NCI-H1105 treated with DMSO at 0.1 percent for 48 hours (cell line): Measurements from ENCODE around the gene GPX4.
A peak's percentile ranks its signal among the peaks of the same experiment; 100 is the strongest.

ENCODE experiments used
- DNase-seq: peaks from one replicate; lab custom pipeline; 2025; lab: John Stamatoyannopoulos, UW

Gene GPX4

DNA sequence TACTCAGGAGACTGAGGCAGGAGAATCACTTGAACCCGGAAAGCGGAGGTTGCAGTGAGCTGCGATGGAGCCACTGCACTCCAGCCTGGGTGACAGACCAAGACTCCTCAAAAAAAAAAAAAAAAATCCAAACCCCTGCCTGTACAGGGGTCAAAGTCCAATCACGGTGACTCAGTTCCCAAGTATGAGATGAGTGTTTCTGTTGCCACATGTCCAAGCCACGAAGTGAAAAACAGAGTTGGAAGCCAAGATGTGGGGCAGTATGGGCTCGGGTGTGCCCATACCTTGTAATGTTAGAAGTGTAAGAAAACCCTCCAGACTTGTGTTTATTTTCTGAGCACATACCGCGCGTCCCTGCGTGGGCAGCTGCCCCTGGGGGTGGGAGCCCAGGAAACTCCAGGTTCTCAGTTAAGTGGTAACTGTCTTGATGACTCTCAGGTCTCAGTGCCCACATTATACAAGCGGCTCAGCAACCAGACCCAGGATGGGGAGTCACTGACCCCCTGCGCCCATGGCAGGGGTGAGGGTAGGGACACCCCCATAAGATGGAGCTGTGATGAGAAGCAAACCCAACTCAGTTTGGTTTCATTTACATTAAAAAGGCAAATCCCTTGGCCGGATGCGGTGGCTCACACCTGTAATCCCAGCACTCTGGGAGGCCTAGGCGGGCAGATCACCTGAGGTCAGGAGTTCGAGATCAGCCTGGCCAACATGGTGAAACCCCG lies 1.2 kb upstream of the GPX4 start:
- no peak for DNase-seq

DNA sequence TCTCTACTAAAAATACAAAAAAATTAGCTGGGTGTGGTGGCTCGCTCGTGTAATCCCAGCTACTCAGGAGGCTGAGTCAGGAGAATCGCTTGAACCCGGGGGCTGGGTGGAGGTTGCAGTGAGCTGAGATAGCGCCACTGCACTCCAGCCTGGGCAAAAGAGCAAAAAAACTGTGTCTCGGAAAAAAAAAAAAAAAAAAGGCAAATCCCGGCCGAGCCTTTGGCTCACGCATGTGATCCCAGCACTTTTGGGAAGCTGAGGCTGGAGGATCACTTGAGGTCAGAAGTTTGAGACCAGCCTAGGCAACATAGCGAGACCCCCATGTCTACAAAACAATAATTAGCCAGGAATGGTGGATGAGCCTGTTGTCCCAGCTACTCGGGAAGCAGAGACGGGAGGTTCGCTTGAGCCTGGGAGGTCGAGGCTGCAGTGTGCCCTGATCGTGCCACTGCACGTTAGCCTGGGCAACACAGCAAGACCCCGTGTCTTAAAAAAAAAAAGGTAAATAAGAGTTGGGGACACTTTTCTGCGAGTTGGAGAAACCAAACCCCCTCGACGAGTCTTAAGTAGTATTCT lies 574 bp upstream of the GPX4 start:
- DNase-seq = no peak

DNA sequence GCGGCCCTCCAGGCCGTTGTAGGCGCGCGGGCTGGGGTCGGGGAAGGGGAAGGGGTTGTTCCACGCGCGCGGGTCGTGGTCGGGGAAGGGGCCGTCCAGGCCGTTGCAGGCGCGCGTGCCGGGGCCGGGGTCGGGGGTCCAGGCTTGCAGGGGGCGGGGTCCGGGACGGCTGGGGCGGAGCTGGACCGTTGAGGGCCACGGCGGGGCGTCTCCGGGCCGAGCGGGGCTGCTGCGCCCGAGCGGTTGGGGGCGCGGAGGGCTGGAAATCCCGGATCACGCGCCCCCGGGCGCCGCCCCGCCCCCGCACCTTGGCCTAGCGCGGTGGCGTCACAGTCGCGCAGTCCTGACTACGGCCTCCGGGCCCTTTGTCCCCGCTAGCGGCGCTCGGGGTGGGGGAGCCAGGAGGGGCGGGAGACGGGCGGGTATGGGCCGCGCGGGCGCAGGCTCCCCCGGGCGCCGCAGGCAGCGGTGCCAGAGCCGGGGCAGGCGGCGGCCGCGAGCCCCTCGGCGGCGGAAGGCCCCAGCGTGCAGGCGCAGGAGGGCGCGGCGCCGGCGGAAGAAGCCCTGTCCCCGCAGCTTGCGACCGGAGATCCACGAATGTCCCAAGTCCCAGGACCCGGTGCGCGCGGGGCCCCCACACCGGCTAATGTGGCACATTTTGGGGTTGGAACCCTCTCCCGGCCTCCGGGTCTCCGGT lies 665 bp downstream of the GPX4 start:
- DNase-seq = peak; percentile 48

DNA sequence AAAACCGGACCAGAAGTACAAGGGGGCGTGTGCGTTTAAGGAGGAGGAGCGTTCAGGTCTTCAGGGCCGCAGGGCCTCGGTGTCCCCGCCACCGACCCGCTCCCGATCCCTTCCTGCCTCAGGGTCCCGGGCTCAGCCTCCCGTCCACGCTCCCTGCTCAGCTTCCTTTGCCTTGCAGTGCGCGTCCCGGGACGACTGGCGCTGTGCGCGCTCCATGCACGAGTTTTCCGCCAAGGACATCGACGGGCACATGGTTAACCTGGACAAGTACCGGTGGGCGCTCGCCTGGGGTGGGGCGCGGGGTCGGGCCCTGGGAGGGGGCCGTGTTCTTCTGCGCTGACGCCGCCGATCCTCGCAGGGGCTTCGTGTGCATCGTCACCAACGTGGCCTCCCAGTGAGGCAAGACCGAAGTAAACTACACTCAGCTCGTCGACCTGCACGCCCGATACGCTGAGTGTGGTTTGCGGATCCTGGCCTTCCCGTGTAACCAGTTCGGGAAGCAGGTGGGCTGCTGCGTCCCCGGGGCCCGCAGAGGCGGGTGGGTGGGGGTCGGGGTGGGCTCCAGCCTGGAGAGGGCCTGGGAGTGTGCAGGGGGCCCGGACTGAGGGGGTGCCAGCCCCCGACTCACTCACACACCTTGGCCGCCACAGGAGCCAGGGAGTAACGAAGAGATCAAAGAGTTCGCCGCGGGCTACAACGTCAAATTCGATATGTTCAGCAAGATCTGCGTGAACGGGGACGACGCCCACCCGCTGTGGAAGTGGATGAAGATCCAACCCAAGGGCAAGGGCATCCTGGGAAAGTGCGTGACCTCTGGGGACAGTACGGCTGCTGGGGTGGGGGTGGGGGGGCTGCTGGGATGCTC lies 1.4 kb downstream of the GPX4 start:
- DNase-seq = no peak

DNA sequence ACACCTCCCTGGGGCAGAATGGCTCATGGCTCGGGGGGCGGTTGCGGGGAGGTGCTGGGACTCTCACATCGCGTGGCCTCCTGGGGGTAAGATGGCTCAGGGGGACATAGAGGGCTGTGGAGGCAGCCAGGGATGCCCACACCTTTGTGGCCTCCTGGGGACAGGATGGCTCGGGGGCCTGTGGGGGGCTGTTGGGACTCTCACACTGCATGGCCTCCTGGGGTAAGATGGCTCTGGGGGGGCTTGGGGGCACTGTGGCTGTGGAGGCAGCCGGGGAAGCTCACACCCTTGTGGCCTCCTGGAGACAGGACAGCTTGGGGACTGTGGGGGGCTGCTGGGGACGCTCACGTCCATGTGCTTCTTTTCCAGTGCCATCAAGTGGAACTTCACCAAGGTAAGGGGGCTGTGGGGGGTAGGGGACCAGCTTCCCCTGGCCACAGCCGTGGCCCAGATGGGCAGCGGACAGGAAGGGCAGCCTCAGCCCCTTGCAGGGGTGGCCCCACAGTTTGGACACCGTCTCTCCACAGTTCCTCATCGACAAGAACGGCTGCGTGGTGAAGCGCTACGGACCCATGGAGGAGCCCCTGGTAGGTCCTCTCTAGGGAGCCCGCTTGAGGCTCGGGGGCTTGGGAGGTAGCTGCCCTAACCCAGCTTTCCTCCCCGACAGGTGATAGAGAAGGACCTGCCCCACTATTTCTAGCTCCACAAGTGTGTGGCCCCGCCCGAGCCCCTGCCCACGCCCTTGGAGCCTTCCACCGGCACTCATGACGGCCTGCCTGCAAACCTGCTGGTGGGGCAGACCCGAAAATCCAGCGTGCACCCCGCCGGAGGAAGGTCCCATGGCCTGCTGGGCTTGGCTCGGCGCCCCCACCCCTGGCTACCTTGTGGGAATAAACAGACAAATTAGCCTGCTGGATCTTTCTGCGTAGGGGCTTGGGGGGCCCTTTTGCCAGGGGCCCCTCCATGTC lies 2.4 kb downstream of the GPX4 start:
- DNase-seq = no peak

DNA sequence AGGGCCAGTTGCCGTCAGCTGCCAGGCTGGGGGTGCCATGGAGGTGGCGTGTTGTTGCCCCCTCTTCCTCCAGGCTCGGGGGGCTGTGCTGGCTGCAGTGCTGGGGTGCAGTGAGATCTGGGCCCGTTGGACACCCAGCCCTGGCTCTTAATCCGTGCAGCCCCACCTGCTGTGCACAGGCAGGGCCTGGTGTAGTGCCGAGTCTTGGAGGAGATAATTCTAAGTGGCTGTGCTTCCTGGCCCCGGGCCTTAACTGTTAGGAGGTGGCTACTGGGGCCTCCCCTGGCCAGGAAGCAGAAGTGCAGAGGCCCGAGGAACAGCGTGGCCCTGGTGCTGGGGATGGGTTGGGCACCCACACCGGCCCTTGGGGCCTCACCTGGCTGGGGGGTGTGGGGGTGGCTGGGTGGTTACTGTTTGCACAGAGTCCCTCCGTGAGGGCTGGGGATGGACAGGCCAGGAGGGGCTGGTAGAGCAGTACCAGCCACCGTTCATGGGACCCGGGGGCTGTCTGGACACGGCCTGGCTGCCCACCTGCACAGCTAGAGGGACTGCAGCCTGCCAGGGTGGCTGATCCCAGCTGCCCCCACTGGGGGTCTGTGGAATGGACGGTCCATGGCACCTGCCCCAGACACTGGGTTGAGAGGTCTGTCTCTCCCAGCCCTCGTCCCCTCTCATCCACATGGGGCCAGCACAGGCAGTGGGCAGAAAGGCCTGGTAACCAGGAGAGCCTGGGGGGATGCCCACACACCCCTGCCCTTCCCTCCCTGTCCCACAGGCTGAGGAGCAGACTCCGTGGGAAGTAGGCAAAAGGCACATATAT lies 3.3 kb downstream of the GPX4 start:
- DNase-seq = no peak

DNA sequence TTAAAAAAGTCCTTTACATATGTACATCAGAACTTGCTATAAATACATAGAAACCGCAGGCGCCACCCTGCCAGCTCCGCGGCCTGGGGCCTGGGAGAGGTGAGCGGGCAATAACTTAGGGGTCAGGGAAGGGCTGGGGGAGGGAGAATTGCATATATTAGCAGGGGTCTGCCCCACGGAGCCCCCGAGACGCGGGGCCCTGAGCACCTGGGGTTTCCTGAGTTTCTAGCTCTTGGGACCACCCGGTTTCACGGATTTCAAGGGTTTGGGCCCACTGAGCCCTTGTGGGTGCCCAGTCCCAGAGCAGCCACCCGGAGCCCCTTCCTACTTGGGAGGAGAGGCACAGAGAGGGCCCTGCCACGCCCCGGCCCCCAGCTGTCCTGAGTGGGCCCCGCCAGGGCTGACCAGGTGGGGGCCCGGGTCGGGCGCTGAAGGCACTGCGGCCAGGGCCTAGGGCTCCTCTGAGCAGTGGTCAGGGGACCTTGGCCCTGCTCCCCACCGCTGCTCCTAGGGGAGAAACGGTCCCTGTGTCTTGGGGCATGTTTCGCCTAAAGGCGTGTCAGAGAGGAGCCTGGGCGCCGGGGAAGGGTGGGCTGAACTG lies 4.0 kb downstream of the GPX4 start:
- DNase-seq = no peak

DNA sequence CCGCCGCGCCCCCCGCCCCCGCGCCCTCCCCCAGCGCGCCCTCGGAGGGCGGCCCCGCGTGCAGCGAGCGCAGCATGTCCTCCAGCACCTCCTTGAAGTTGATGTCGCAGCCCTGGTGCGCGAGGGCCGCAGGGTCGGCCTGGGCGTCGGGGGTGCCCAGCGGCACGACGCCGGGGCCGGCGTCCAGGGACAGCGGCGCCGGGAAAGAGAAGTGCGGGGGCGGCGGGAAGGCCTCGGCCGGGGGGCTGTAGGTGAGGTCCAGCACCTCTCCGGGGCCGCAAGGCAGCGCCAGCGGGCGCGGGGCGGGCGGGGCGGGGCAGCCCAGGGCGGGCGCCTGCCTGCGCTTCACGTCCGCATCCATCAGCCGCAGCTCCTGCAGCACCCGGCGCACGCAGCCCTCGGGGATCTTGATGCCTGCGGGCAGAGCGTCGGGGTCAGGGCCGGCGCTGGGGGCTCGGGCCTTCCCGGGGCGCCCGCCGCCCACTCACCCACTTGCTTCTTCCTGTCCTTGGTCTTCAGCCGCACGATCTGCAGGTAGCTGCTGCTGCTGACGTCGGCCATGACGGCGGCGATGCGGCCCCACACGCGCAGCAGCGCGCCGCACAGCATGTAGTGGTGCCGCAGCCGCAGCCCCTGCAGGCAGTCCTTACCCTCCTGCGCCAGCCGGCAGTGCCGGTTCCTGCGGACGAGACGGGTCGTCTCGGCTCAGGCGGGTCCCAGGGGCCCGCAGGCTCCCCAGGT lies 4.7 kb downstream of the GPX4 start:
- no peak for DNase-seq

DNA sequence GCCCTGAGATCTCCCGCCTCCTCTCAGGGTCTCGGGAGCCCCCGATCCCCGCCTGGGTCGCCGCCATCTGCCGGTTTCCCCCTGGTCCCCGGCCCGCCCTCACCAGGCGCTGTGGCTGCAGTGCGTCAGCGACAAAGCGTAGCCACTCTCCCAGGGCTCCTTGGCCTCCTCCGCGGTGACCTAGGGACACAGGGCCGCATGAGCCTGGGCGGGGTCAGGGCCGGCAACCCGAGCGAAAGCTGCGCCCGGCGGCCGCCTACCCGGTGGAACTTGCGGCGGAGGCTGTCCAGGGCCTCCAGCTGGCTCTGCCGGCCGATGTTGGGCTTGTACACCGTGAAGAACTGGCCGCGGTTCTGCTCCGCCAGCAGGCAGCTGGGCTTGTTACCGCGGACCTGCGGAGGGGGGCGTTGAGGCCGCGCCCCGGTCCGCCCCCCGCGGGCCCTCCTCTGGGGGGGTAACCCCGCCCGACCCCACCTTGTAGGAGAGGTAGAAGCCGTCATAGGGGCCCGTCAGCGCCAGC lies 5.3 kb downstream of the GPX4 start:
- DNase-seq = no peak

DNA sequence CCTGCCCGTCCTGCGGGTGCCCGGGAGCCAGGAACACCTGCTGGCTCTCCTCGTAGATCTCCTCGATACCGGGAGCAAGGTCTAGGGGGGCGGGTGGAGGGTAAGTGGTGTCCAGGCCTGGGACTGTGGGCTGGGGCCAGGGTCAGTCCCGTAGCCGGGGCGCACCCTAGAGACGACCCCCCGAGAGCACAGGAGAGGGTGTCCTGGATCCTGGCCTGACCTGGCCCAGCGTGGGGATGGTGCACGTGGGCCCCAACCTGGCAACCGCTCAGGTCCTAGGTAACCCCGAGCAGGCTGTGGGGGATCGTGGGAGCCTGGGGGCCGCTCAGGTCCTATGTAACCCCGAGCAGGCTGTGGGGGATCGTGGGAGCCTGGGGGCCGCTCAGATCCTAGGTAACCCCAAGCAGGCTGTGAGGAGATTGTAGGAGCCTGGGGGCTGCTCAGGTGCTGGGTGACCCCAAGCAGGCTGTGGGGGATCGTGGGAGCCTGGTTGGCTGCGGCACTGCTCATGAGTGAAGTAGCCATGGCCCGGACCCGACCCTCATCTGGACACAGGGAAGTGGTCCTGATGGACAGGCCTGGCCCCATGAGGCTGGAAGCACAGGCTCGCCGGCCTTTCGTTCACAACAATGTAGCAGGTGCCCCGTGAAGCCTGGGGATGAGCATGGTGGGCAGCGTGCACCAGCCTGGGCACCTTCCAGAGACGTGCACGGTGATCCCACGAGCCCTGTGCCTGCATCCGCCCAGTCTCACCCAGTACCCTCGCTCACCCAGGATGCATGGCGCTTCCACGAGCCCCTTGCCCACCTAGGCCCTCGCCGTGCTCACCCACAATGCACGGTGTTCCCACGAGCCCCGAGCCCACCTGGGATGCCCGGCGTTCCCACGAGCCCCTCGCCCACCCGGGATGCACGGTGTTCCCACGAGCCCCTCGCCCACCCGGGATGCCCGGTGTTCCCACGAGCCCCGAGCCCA lies 6.2 kb downstream of the GPX4 start:
- DNase-seq = no peak

DNA sequence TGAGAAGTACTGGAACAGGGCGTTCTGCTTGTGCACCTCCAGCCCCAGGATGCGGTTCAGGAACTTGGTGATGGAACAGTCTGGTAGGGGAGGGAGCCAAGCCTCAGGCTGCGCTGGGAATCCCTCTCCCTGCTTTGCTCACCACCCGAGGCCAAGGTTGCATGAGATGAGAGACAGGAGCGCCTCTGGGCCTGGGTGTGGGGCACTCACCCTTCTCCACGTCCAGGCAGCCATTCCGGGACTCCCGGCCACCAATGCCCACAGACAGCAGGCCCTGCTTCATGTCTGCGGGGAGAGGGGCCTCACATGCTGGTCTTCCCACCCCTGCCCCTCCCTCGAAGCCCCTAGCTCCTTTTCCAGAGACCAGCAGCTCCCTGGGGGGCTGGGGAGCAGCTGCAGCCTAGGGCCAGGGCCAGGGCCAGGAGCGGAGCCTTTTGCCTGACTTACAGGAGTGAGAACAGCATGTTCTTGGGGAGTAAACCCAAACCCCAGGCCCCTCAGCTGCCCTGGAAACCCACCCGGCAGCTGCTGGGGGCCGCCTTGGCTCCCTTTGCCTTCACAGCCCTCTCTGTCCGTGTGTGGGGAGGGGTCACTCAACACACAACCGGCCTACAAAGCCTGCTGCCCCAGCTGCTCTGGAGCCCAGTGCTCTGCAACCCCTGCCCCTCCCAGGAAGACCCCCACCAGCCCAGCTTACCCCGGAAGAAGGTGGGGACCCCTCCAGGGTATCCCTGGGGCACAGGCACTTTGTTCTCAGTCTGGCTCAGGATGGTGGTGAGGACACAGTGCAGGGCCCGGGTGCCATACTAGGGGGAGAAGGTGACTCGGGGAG lies 7.2 kb downstream of the GPX4 start:
- DNase-seq = no peak

DNA sequence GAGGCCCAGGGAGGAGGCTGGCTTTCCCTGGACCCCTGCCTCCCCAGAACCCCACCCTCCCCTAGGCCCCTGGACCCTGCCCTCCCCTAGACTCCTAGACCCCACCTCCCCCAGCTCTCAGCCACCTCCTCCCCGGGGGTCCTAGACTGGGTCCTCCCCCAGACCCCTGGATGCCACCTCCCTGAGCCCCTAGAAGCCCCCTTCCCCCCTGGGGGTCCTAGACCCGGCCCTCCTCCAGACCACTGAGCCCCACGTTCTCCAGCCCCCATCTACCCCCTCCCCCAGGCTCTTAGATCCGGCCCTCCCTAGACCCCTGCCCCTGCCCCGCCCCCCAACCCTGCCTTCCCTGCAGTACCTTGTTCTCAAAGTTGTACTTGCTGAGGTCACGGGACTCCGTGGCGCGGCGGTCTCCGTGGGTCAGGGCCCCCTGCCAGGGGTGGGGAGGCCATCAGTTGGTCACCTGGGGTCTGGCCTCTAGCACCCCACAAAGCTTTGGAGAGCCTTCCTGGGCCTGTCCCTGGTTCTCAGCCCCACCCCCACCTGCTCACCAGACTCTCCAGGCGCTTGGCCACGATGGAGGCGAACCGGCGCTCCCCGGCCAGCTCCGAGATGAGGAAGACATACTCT lies 8.0 kb downstream of the GPX4 start:
- no peak for DNase-seq

DNA sequence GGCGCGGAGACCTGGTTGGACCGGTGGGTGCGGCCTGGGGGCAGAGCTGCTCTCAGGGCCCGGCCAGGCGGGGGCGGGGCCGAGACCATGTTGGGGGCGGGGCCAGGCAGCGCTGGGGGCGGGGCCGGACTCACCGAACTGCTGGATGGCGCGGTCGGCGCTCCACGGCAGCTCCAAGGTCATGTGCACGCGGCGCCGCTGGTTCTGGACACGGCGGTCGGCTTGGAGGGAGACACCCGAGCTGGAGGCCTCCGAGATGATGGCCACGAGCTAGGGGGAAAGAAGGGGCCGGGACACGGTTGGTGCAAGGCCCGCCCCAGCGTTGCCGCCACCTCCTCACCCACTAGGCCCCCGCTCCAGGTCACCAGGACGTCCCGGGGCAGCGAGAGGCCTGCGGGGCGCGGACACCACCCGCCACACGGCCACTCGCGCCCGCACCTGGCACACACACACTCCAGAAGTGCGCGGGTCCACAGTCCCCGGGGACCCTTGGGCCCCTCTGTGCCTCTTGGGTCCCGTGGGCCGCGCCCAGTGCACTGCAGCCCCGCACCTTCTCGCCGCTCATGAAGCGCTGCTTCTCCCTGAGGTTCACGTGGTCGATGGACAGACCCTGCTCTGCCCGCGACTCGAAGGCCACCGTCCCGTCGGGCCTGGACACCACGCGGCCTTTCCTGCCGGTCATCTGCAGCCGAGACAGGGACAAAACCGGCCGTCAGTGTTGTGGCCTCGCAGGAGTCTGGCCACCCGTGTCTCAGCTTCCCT lies 8.7 kb downstream of the GPX4 start:
- DNase-seq = no peak

DNA sequence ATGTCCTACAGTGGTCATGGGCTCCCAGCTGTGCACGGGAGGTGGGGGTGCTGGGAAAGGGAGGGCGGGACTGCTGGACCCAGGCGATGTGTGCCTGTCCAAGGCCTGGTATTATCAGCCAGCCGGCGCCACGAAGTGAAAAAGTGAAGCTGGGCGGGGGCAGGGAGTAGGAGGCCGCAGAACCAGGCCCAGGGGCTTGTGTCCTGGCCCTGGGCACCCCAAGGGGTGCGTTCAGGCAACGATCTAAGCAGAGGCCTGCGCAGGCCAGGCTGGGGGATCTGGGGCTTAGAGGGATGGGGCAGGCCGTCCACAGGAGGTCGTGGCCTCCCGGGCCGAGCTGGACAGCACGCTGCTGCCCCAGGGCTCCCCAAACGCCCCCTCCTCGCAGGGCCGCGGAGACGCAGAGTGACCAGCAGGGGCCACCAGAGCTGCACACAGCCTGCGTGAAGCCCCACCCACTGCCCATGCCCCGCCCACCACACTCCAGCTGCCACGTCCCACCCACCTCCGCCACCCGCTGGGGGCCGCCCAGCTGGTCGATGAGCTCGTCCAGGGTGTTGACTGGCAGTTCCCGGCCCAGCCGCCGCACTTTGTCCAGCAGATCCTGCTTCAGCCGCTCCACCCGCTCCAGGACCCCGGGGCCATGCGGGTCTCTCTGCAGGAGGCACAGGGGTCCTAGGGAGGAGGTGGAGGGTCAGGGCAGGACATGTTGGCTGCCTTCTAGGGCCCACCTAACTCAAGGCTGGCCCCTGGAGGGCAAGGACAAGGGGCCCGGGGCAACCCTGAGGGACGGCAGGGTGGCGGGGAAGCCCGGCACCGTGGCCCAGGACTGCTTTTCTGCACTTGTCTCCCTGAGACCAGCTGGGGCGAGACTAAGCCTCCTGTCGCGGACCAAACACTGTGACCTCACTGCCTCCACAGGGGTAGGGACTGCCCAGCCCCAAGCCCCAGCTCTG lies 9.5 kb downstream of the GPX4 start:
- peak; percentile 70 for DNase-seq
